Suppressor macrophage treated with lipopolysaccharide for 4 hours (primary cell): Measurements from ENCODE around the gene GJC2.

Experiments used
- DNase-seq: peaks from one replicate; pipeline ENCODE4 v3.0.0-alpha.2; 2020

GJC2 gene

GRCh38 chr1:228197555-228198147 is 47.9 kb downstream of the GJC2 start:
- DNase-seq = no peak

DNA sequence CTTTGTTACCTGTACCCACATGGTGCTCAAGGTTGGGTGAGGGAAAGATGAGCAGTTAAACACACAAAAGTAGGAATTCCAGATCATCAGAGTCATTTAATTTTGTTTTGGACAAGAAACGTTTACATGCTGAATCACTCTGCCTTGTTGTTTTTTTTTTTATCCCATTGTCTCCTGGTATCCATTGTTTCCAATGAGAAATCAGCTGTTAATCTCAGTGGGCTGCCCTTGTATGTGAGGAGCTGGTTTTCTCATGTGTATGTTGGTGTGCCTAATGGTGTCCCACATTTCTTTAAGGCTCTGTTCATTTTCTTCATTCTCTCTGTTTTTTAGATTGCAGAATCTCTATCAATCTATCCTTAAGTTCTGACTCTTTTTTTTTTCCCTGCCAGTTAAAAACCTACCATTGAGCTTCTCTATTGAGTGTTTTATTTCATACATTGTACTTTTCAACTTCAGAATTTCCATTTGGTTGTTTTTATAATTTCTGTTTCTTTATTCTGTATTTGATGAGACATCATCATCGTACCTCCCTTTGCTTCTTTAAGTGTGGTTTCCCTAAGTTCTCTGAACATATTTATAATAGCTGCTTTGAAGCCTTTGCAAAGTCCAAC is 49.4 kb downstream of the GJC2 start:
- no peak for DNase-seq

- DNase-seq = no peak
These were observed 55.2 kb downstream of the GJC2 start for GRCh38 chr1:228204958-228205357.

- no peak for DNase-seq
These were observed 56.1 kb downstream of the GJC2 start for GRCh38 chr1:228205526-228206436.

DNA sequence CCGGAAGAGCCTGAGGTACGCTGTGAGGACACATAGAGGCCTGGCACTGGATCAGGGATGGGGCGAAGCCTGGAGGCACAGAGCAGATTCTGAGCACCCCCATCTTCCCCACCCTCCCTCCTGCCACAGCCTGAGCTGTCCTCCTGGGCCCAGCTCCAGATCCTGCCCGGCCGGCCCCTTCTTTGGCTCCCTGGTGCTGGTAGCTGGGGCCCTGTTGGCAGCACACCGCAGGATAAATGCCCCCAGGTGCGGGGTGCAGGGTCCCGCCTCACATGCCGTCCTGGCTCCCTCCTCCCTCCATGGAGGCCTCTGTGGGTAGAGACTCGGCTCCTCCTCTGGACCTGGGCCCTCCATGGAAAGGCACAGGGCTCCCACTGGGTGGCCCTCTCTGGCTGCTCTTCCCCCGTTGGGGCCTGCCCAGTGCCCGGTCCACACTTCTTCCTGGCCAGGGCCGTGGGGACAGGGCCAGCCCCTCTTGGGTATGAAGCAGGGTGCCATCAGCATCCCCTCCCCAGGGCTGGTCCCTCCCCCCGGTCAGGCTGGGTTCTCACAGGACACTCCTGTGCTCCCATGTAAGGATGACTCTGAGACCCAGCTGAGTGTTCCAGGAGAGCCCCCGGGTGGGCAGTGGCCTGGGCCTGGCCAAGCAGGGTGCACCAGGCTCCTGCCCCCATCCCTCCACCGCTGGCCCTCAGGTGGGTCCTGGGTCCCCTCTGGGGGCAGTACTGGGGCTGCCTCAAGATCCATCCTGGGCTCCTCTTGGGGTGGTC is 57.0 kb downstream of the GJC2 start:
- DNase-seq = no peak

- no peak for DNase-seq
These were observed 57.7 kb downstream of the GJC2 start for GRCh38 chr1:228207381-228207810.

DNA sequence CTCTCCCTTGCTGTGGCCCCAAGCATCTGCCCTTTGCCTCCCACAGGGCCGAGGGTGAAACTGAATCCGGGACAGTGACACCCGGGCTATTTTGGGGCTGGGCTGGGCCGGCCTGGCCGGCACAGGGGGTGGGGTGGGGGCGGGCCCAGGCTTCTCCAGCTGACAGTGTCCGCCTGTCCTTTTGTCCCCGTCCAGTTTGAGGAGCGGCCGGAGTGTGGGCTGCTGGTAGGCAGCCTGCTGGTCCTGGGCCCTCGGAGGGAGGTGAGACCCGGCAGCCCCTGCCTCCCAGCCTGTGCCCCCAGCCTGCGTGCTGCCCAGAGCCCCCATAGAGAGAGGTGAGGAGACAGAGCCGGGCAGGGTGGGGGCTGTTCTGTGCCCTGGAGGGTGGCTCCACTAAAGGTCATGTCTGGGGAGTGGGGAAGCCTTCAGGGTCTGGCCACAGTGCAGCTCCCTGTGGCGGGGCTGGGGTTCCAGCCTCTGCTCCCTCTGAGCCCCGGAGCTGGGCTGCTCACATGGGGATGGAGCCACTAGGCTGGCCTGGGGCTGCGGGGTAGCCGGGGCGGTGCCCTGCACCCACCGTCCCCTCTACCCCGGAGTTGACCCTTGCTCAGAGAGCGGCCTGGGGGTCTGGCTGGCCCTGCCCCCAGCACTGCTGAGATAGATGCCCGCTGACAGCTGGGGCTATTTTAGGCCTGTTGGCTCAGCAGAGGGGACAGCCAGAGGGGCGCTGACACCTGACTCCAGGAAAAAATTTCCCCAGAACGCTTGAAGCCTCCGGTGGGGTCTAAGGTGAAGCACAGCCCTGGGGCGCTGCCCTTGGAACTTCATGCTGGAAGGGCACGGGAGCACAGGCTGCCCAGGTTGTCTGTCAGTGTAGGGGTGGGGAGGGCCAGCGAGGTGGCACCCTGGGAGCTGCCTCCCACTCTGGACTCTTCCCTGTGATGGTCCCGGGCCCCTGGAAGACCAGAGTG is 58.4 kb downstream of the GJC2 start, which contains the start of gene OBSCN:
OBSCN (plus strand) TSS at position 194 of the 971 bp plus-strand sequence. CDS start 3,740 bp downstream, outside the sequence.
- DNase-seq = no peak

GRCh38 chr1:228208831-228209551 is 59.3 kb downstream of the GJC2 start:
- no peak for DNase-seq
